Right lobe of liver (tissue), 6 donors: ENCODE results near the gene FAM149B1. TPM values are rescaled to one million over a fixed set of nuclear protein-coding genes. Genes with fewer than 3 reads are reported as not detected.

ENCODE experiments used
- ATAC-seq, 4 donors: fragments of 200-7000 bp; cut with Tn5 transposase; one replicate each; pipeline ENCODE4 v1.9.1; 2020; ENCODE audit warnings: mild to moderate bottlenecking in 4 of 4, moderate library complexity in 4 of 4
- DNase-seq, 3 donors: peaks; one replicate each; pipeline ENCODE4 v3.0.0-alpha.2; 2020
- H3K27ac ChIP-seq, 3 donors: fragments of 200-600 bp; one replicate each; pipeline ENCODE4 v1.8.0; 2022
- H3K27me3 ChIP-seq, 2 donors: fragments of 200-600 bp; one replicate each; pipeline ENCODE4 v1.8.0; 2022
- H3K36me3 ChIP-seq, 4 donors: fragments of 200-600 bp; sonication (generic) in 1 of 4; one replicate each; pipeline versions ENCODE4 v1.5.1 to v1.8.0; 2017 to 2022; ENCODE audit warnings: control low read depth in 1 of 4
- H3K4me1 ChIP-seq, 4 donors: fragments of 200-600 bp; sonication (generic) in 1 of 4; one replicate each; pipeline versions ENCODE4 v1.5.1 to v1.8.0; 2017 to 2022; ENCODE audit warnings: control low read depth in 1 of 4
- H3K4me3 ChIP-seq, 3 donors: fragments of 200-600 bp; one replicate each; pipeline ENCODE4 v1.8.0; 2022
- H3K9me3 ChIP-seq, 4 donors: fragments of 200-600 bp; sonication (generic) in 1 of 4; one replicate each; pipeline versions ENCODE4 v1.5.1 to v1.8.0; 2017 to 2022; ENCODE audit warnings: control low read depth in 1 of 4
- POLR2A ChIP-seq: fragments of 450-650 bp; IDR thresholded peaks from one replicate; pipeline ENCODE4 v1.6.1; 2017; ENCODE audit warnings: antibody characterized with exemption, mild to moderate bottlenecking
- WGBS: methylation state at CpG from one replicate; pipeline ENCODE4 v1.1.6; 2018; ENCODE audit warnings: low coverage, low lambda C conversion rate; ENCODE audit not compliant: insufficient coverage; ENCODE audit errors: missing lambda C conversion rate; 5-methylcytosine and 5-hydroxymethylcytosine counted together
- intact Hi-C, 2 donors: fragments of 100-400 bp; cut with DNase I; formaldehyde crosslinking; loops; one replicate each; pipeline versions ENCODE4 v1.11.2 to v1.14.1; 2022
- total RNA-seq, 6 experiments: library from RNA; depleted of rRNA in 2 of 6; stranded (reverse); fragments of >200 nt in 2 of 6; fragmentation: NEBNext Ultra II Directional in 3 of 6; extraction: Animal tissue kit (Norgen Biotek cat#: 25700) in 3 of 6; gene quantifications; one replicate each; pipeline versions ENCODE4 v1.1.0 to v1.2.4, GENCODE V29; 2016 to 2023
- TF ChIP-seq, protein P1 (sequence below), 4 donors: fragments of 200-600 bp in 3 of 4; fragments of 450-650 bp in 1 of 4; IDR thresholded peaks; one replicate each; pipeline versions ENCODE4 v1.5.1 to v1.8.0; 2016 to 2022; ENCODE audit warnings: antibody characterized with exemption in 4 of 4, mild to moderate bottlenecking in 2 of 4
- donor health status: DM: no; HTN: yes; CAD: no.
- donor health status: DM: no; HTN: no; CAD: no.
- donor health status: DM: no; HTN: no; CAD: no.
- donor health status: DM: no; HTN: yes; CAD: no.
- donor health status: DM: no; HTN: yes; CAD: no.

The FAM149B1 gene
- total RNA-seq, 6 experiments from 2014 or later = 9.2 to 19.9 (median 13.8) TPM

DNA sequence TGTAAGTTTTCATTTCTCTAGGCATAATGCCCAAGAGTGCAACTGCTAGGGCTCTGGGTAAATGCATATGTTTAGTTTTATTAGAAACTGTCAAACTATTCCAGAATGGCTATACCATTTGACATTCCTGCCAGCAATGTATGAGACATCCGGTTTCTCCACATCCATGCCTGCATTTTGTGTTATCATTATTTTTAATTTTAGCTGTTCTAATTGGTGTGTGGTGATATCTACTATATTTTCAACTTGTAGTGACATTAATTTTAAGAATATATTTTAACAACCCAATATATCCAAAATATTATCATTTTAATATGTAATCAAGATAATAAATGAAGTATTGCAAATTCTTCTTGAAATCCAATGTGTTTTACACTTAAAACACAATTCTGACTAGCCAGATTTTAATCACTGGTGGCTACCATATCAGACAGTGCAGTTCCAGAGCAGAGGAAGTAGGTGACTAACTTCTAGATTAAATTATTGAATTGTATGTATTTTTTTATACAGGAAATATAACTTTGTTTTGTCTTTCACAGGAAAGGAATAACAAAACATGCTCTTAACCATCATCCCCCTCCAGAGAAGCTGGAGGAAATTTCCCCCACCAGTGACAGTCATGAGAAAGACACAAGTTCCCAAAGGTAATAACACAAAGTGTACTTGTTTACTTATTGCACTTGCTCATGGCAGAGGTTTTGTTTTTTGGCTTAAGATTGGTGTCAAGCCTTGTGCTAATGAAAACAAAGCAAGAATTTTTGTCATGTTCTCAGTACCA, 6.4 kb downstream of the FAM149B1 start:
- peaks cover 0 to under 1% (median 0%) of the 10 kb centered on the region in 4 donors for H3K4me1 ChIP-seq
- DNase-seq = no peak
- TF ChIP-seq, protein P1, sequence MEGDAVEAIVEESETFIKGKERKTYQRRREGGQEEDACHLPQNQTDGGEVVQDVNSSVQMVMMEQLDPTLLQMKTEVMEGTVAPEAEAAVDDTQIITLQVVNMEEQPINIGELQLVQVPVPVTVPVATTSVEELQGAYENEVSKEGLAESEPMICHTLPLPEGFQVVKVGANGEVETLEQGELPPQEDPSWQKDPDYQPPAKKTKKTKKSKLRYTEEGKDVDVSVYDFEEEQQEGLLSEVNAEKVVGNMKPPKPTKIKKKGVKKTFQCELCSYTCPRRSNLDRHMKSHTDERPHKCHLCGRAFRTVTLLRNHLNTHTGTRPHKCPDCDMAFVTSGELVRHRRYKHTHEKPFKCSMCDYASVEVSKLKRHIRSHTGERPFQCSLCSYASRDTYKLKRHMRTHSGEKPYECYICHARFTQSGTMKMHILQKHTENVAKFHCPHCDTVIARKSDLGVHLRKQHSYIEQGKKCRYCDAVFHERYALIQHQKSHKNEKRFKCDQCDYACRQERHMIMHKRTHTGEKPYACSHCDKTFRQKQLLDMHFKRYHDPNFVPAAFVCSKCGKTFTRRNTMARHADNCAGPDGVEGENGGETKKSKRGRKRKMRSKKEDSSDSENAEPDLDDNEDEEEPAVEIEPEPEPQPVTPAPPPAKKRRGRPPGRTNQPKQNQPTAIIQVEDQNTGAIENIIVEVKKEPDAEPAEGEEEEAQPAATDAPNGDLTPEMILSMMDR (IDR thresholded peaks at IDR 0.05) = no peak
- no peak for TF ChIP-seq POLR2A
- H3K9me3 ChIP-seq = no peaks in the 10 kb centered on the region
- H3K27me3 ChIP-seq = no peaks in the 10 kb centered on the region
- intact Hi-C loops = no loop called here
- no peak for ATAC-seq
- peaks cover 0 to 8% (median 2%) of the 10 kb centered on the region in 4 donors for H3K36me3 ChIP-seq
- 100% methylated on average over 1 of the region's 1 CpG for WGBS
- H3K27ac ChIP-seq = no peak overlapping the region
- H3K4me3 ChIP-seq = no peak overlapping the region

DNA sequence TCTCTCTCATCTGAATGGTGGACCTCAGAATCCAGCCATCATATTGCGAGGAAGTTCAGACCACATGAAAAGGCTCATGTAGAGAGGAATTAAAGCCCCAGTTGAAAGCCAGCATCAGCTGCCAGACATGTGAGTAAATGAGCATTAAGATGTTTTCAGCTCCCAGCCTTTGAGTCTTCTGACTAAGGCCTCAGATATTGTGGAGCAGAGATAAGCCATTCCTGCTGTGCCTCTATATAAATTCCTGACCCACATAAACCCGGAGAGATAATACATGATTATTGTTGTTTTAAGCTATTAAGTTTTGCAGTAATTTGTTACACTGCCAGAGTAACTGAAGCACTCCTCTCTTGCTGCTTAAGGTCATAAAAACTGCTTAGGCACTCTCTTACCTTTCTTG, 14.6 kb downstream of the FAM149B1 start:
- no peak for ATAC-seq
- H3K4me1 ChIP-seq = no peaks in the 10 kb centered on the region
- no peak overlapping the region for H3K27ac ChIP-seq
- no peak for DNase-seq
- H3K36me3 ChIP-seq = peaks cover 0 to 2% (median 0%) of the 10 kb centered on the region in 4 donors
- 94% methylated on average over 2 of the region's 2 CpGs for WGBS
- intact Hi-C loops = no loop called here
- no peaks in the 10 kb centered on the region for H3K27me3 ChIP-seq
- TF ChIP-seq, protein P1 (IDR thresholded peaks at IDR 0.05) = no peak
- TF ChIP-seq POLR2A = no peak
- no peaks in the 10 kb centered on the region for H3K9me3 ChIP-seq
- H3K4me3 ChIP-seq = no peak overlapping the region

DNA sequence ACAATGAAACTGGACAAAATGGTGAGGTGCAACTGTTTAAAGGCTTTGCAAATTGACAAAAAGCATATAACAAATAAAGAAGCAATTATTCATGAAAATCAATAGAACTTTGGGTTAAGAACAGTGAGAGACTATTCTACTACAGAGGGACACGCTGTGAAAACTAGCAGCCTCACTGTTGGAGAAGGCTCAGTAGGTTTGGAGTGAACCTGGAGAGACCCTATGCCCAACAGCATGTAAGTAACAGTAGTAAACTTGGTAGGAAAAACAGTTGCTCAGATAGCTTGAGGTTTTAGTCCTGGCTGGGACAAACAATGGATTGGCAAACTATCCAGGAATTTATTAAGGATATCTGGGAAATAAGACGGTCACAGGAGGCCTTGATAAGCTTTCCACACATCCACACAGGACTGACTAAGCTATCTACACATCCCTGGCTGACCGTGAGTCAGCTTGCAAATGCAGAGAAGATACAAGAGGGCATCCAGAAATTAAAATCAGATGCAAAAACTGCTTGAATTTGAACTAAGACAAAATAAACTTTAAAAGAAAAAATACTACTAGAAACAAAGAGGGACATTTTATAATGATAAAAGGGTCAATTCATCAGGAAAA, 15.9 kb downstream of the FAM149B1 start:
- WGBS = 93% methylated on average over 3 of the region's 3 CpGs
- TF ChIP-seq, protein P1 (IDR thresholded peaks at IDR 0.05) = no peak
- no peak for TF ChIP-seq POLR2A
- H3K9me3 ChIP-seq = no peaks in the 10 kb centered on the region
- no peaks in the 10 kb centered on the region for H3K36me3 ChIP-seq
- H3K27me3 ChIP-seq = no peaks in the 10 kb centered on the region
- no peak overlapping the region for H3K27ac ChIP-seq
- ATAC-seq (no peak), DNase-seq (no peak)
- no peak overlapping the region for H3K4me3 ChIP-seq
- intact Hi-C loops = no loop called here
- no peaks in the 10 kb centered on the region for H3K4me1 ChIP-seq

DNA sequence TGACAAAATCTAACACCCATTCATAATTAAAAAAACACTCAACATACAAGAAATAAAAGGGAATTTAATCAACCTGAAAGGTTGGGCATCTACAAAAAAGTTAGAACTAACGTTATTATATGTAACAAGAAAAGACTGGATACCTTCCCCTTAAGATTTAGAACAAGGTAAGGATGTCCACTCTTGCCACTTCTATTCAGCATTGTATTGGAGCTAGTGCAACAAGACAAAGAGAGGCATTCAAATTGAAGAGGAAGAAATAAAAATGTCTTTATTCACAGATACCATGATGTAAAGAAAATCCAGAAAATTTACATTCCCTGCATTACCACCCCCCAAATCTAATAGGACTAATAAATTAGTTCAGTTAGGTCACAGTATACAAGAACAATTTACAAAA, 18.3 kb downstream of the FAM149B1 start:
- 83% methylated on average over 1 of the region's 1 CpG for WGBS
- H3K9me3 ChIP-seq = no peaks in the 10 kb centered on the region
- TF ChIP-seq, protein P1 (IDR thresholded peaks at IDR 0.05) = no peak
- TF ChIP-seq POLR2A = no peak

More for the DNA sequence above, 18.3 kb downstream of the FAM149B1 start:
- ATAC-seq (no peak), DNase-seq (no peak)
- Histone ChIP-seq H3K27ac (no peak overlapping the region), H3K4me1 (no peaks in the 10 kb centered on the region), H3K27me3 (no peaks in the 10 kb centered on the region), H3K36me3 (no peaks in the 10 kb centered on the region), H3K4me3 (no peak overlapping the region)
- intact Hi-C loops = no loop called here
